GM23248 (cell line): ENCODE results near the gene SCAMP4.

Experiments
- EZH2 ChIP-seq: fragments of 200-600 bp; sonication (generic); IDR thresholded peaks from 2 replicates; pipeline ENCODE4 v1.6.1; 2018; ENCODE audit warnings: antibody characterized with exemption, mild to moderate bottlenecking; ENCODE audit not compliant: insufficient read depth, poor library complexity, severe bottlenecking
- EZH2phosphoT487 ChIP-seq: fragments of 200-600 bp; sonication (generic); IDR thresholded peaks from 2 replicates; pipeline ENCODE4 v1.6.1; 2018; ENCODE audit warnings: antibody characterized with exemption, moderate library complexity, mild to moderate bottlenecking, low read depth; ENCODE audit not compliant: insufficient read depth

DNA sequence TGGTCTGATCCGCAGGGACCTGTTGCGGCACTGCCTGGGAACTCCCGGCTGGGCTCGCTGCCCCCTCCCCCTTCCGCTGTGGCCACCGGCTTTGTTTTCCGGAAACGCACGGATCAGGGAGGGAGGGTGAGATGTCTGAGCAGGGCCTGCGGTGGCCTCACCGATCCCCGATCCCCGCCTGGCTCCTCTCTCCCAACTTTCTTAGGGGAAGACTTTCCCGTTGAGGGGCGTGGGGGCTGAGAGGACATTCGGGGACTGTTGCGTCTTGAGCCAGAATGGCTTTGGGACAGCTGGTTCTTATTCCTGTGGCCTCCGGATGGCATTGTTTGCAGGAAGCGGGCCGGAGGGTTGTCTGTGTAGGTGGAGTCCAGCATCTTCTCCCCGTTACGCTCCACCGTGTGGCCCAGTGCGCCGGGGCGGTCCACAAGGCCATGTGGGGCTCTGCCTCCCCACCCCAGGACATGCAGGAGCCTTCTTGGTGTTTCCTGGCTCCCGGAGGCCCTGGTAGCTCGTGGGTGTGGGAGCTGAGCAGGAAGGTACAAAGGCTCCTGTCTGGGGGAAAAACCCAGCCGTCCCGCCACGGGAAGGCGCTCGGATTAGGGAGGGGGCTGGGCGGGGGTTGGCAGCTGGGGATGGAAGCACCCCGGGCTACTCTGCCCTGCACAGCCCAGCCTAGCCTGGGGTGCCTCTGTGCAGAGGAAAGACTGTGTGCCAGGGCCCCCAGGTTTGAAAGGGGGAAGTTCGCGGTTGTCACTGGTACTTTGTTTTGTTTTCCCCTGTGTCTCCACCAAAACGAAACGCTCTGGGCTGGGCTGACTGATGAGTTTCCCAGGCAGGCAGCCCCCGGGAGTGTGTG lies 37.1 kb downstream of the SCAMP4 start:
- TF ChIP-seq EZH2 (no peak), EZH2phosphoT487 (no peak)
